HG02623 (cell line): ENCODE measurements around the gene SLC35A5.
"Not testable (repeated sequence)": the region's sequence is repeated elsewhere in the genome, so short reads cannot be mapped to it uniquely, and the experiment has no call there.

Experiments used
- ATAC-seq: cut with Tn5 transposase; IDR thresholded peaks from one replicate; pipeline ENCODE4 v1.9.1; 2021; ENCODE audit warnings: moderate library complexity; ENCODE audit not compliant: unreplicated experiment

The SLC35A5 gene

GRCh38 chr3:112561734-112562529, at the start of gene SLC35A5, which contains the start of gene ATG3:
Gene SLC35A5, plus strand, starts transcription at chr3:112562045. Its CDS starts 1,359 bp downstream, at chr3:112563404.
Gene ATG3, minus strand, starts transcription at chr3:112561962. Its CDS starts 434 bp downstream, at chr3:112561528.
- ATAC-seq = peak; percentile 79

- no peak for ATAC-seq
Observed at GRCh38 chr3:112512320-112512719, 49.5 kb upstream of the SLC35A5 start.

- ATAC-seq = peak; percentile 99
Observed at GRCh38 chr3:112514527-112515128, 47.2 kb upstream of the SLC35A5 start.

- not testable (repeated sequence) for ATAC-seq
Observed at GRCh38 chr3:112518970-112519369, 42.9 kb upstream of the SLC35A5 start.

GRCh38 chr3:112519424-112520001, 42.3 kb upstream of the SLC35A5 start:
- ATAC-seq = peak; percentile 43

- not testable (repeated sequence) for ATAC-seq
Observed at GRCh38 chr3:112524127-112524526, 37.7 kb upstream of the SLC35A5 start.

GRCh38 chr3:112530573-112530972, 31.3 kb upstream of the SLC35A5 start:
- ATAC-seq = no peak

- ATAC-seq = no peak
Observed at GRCh38 chr3:112531358-112531781, 30.5 kb upstream of the SLC35A5 start.

- peak; percentile 81 for ATAC-seq
Observed at GRCh38 chr3:112539825-112540650, 21.8 kb upstream of the SLC35A5 start.

GRCh38 chr3:112546216-112546759, 15.6 kb upstream of the SLC35A5 start:
- no peak for ATAC-seq

GRCh38 chr3:112550859-112551258, 11.0 kb upstream of the SLC35A5 start:
- ATAC-seq = no peak

GRCh38 chr3:112555535-112556170, 6.2 kb upstream of the SLC35A5 start:
- ATAC-seq = no peak

- ATAC-seq = no peak
Observed at GRCh38 chr3:112557976-112558375, 3.9 kb upstream of the SLC35A5 start.

- ATAC-seq = no peak
Observed at GRCh38 chr3:112560307-112560706, 1.5 kb upstream of the SLC35A5 start.

GRCh38 chr3:112560721-112561483, 943 bp upstream of the SLC35A5 start:
- peak; percentile 14 for ATAC-seq

- ATAC-seq = peak; percentile 36
Observed at GRCh38 chr3:112561484-112561733, 436 bp upstream of the SLC35A5 start.

- not testable (repeated sequence) for ATAC-seq
Observed at GRCh38 chr3:112564247-112564939, 2.5 kb downstream of the SLC35A5 start.

GRCh38 chr3:112564940-112565305, 3.1 kb downstream of the SLC35A5 start:
- no peak for ATAC-seq

- ATAC-seq = no peak
Observed at GRCh38 chr3:112568642-112569041, 6.8 kb downstream of the SLC35A5 start.
